Ishikawa (cell line): ENCODE measurements around the gene AMN.

ENCODE experiments used
- CEBPB ChIP-seq: IDR thresholded peaks from 2 replicates; pipeline ENCODE4 v1.6.1; 2012
- CREB1 ChIP-seq: IDR thresholded peaks from 2 replicates; pipeline ENCODE4 v1.6.1; 2012; ENCODE audit warnings: low read depth
- EGR1 ChIP-seq: IDR thresholded peaks from 2 replicates; pipeline ENCODE4 v1.6.1; 2012
- EP300 ChIP-seq: IDR thresholded peaks from 2 replicates; pipeline ENCODE4 v1.6.1; 2012; ENCODE audit warnings: borderline replicate concordance
- FOXM1 ChIP-seq: IDR thresholded peaks from 2 replicates; pipeline ENCODE4 v1.6.1; 2012; ENCODE audit warnings: low read depth, borderline replicate concordance
- NFIC ChIP-seq: IDR thresholded peaks from 2 replicates; pipeline ENCODE4 v1.6.1; 2012
- RAD21 ChIP-seq: IDR thresholded peaks from 2 replicates; pipeline ENCODE4 v1.6.1; 2012; ENCODE audit warnings: low read depth
- TAF1 ChIP-seq: IDR thresholded peaks from 2 replicates; pipeline ENCODE4 v1.6.1; 2012; ENCODE audit warnings: low read depth, mild to moderate bottlenecking
- TCF12 ChIP-seq: IDR thresholded peaks from 2 replicates; pipeline ENCODE4 v1.6.1; 2012; ENCODE audit warnings: low read depth
- TEAD4 ChIP-seq: IDR thresholded peaks from 2 replicates; pipeline ENCODE4 v1.6.1; 2012
- USF1 ChIP-seq: IDR thresholded peaks from 2 replicates; pipeline ENCODE4 v1.6.1; 2012
- YY1 ChIP-seq: IDR thresholded peaks from 2 replicates; pipeline ENCODE4 v1.6.1; 2012; ENCODE audit warnings: low read depth
- ZBTB7A ChIP-seq: IDR thresholded peaks from 2 replicates; pipeline ENCODE4 v1.6.1; 2012; ENCODE audit warnings: low read depth
- TF ChIP-seq, protein P1 (sequence below): IDR thresholded peaks from 2 replicates; pipeline ENCODE4 v1.6.1; 2012
- TF ChIP-seq, protein P2 (sequence below): IDR thresholded peaks from 2 replicates; pipeline ENCODE4 v1.6.1; 2012; ENCODE audit warnings: low read depth, mild to moderate bottlenecking

AMN gene

GRCh38 chr14:102935756-102936155 is 13.3 kb downstream of the AMN start:
- no peak for TF ChIP-seq TCF12
- no peak for TF ChIP-seq TEAD4
- TF ChIP-seq, protein P1, sequence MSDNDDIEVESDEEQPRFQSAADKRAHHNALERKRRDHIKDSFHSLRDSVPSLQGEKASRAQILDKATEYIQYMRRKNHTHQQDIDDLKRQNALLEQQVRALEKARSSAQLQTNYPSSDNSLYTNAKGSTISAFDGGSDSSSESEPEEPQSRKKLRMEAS, result no peak
- TF ChIP-seq ZBTB7A, result no peak
- TF ChIP-seq YY1, result no peak
- no peak for TF ChIP-seq CEBPB
- TF ChIP-seq CREB1, result no peak
- no peak for TF ChIP-seq RAD21
- TF ChIP-seq TAF1, result no peak
- TF ChIP-seq, protein P2, sequence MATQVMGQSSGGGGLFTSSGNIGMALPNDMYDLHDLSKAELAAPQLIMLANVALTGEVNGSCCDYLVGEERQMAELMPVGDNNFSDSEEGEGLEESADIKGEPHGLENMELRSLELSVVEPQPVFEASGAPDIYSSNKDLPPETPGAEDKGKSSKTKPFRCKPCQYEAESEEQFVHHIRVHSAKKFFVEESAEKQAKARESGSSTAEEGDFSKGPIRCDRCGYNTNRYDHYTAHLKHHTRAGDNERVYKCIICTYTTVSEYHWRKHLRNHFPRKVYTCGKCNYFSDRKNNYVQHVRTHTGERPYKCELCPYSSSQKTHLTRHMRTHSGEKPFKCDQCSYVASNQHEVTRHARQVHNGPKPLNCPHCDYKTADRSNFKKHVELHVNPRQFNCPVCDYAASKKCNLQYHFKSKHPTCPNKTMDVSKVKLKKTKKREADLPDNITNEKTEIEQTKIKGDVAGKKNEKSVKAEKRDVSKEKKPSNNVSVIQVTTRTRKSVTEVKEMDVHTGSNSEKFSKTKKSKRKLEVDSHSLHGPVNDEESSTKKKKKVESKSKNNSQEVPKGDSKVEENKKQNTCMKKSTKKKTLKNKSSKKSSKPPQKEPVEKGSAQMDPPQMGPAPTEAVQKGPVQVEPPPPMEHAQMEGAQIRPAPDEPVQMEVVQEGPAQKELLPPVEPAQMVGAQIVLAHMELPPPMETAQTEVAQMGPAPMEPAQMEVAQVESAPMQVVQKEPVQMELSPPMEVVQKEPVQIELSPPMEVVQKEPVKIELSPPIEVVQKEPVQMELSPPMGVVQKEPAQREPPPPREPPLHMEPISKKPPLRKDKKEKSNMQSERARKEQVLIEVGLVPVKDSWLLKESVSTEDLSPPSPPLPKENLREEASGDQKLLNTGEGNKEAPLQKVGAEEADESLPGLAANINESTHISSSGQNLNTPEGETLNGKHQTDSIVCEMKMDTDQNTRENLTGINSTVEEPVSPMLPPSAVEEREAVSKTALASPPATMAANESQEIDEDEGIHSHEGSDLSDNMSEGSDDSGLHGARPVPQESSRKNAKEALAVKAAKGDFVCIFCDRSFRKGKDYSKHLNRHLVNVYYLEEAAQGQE, result no peak
- no peak for TF ChIP-seq USF1
- TF ChIP-seq NFIC, result no peak
- no peak for TF ChIP-seq EP300
- TF ChIP-seq FOXM1, result no peak
- TF ChIP-seq EGR1, result no peak

DNA sequence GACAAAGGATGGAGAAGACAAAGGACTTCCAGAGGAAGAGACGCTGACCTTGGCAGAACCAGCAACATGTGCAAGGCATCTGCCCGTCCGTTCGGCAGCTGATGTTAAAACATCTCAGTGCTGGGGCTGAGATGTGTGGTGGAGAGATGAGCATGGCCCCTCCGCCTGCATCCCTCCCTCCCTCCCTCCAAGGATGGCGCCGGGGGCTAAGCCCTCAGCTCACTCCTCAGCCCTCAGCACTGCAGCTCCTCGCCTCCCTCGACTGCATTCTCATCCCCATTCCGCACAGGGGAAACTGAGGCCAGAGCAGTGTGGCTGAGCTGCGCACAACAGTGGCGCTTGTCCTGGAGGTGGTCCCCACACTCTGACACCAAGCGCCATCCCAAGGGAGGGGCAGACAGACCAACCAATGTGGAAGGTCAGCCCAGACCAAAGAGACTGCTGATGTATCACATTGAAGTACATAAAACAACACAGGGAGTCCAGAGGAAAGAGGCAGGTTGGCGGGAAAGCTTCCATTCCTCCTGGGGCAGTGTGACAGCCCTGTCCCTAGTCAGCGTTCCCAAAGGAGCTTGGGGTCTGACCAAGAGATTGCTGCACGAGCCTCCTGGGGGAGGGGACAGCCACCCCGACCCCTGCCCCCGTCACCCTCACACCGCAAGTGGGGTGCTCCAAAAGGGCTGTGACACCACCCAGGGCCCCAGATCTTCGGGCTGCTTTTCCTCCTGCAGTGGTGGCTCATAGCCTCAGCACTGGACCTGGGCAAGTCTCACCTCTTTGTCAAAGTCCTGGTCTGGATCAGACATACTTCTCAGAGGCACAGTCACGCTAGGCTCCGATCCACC is 15.1 kb downstream of the AMN start:
- TF ChIP-seq RAD21 (no peak), TEAD4 (no peak), CREB1 (no peak), EGR1 (no peak), TCF12 (no peak), USF1 (no peak), CEBPB (no peak), NFIC (no peak), YY1 (no peak), FOXM1 (no peak)
- TF ChIP-seq, protein P2, result no peak
- TF ChIP-seq, protein P1, result no peak

- TF ChIP-seq CEBPB, result no peak
- no peak for TF ChIP-seq TAF1
- TF ChIP-seq FOXM1, result no peak
- TF ChIP-seq NFIC, result no peak
- no peak for TF ChIP-seq USF1
- no peak for TF ChIP-seq EGR1
- no peak for TF ChIP-seq EP300
- no peak for TF ChIP-seq ZBTB7A
Observed at GRCh38 chr14:102938191-102938590, 15.7 kb downstream of the AMN start.

DNA sequence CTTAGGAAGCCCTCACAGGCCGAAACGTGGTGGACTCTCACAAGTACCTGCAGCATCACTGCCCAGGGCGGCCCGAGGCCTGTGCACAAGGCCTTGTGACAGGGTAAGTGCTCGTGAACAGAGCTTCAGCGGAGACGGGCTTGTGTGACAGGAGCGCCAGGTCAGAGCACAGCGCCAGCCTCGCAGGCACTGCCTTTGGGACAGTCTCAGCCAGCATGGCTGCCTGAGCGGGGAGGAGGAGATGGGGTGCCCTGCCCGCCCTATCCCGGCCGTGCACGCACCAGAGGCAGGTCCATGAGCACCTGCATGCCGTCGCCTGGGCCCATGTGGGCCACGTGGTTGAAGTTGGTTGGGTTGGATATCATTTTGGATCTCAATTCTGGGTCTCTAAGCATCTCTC is 16.9 kb downstream of the AMN start:
- TF ChIP-seq FOXM1, result no peak
- TF ChIP-seq, protein P1, result no peak
- TF ChIP-seq YY1, result no peak

DNA sequence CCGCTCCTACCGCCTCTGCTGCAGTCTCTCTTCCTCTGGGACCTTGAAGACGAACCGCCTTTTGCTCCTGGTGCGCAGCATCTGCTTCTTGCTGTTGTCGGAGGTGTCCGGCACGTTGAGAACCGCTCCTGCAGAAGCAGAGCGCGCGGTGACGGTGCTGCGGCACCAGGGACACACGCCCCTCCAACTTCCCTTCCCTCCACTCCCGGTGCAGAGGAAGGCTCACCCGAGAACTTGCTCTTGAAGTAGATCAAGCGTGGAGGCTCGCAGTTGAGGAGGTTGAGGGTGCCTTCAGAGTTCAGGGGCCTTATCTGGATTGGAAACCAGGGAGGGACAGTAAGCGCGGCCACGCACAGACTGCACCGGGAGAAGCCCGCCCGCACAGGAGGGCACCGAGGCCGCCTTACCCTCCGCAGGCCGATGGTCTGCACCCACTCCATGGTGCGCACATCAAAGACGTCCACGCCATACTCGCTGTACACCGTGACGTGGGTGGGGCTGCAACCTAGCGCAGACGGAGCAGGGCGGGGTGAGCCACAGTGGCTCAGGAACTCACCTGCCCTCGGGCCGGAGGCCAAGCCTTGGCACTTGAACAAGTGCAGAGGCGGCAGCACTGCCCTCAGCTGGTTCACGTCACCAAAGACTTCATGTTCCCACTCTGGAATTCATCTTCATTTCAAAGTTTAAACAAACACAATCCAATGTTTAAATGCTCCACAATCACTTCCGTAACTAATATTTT is 17.5 kb downstream of the AMN start:
- TF ChIP-seq NFIC, result no peak
- TF ChIP-seq EGR1, result no peak
- TF ChIP-seq, protein P1, result no peak
- TF ChIP-seq YY1, result no peak
- no peak for TF ChIP-seq FOXM1
- no peak for TF ChIP-seq USF1
- TF ChIP-seq EP300, result no peak
- no peak for TF ChIP-seq TAF1
- no peak for TF ChIP-seq TCF12
- TF ChIP-seq RAD21, result no peak
- no peak for TF ChIP-seq CREB1
